Measurements from ENCODE around the gene PSMD13.
"Not testable (repeated sequence)": the region's sequence is repeated elsewhere in the genome, so short reads cannot be mapped to it uniquely, and the experiment has no call there.

Gene PSMD13

GRCh38 chr11:250740-251299 is 14.0 kb downstream of the PSMD13 start:
- DNase-seq: peak; percentile 75

- DNase-seq: no peak
These were observed 14.8 kb downstream of the PSMD13 start for GRCh38 chr11:251550-251949.

- DNase-seq: no peak
These were observed 15.9 kb downstream of the PSMD13 start for GRCh38 chr11:252666-253065.

GRCh38 chr11:253160-253885 is 16.5 kb downstream of the PSMD13 start:
- no peak for DNase-seq

- DNase-seq: no peak
These were observed 17.1 kb downstream of the PSMD13 start for GRCh38 chr11:253886-254270.

GRCh38 chr11:255176-255575 is 18.4 kb downstream of the PSMD13 start:
- no peak for DNase-seq

- DNase-seq: no peak
These were observed 19.0 kb downstream of the PSMD13 start for GRCh38 chr11:255816-256215.

- DNase-seq: no peak
These were observed 20.4 kb downstream of the PSMD13 start for GRCh38 chr11:256952-257737.

- DNase-seq: no peak
These were observed 21.2 kb downstream of the PSMD13 start for GRCh38 chr11:257766-258493.

- DNase-seq: no peak
These were observed 22.6 kb downstream of the PSMD13 start for GRCh38 chr11:259413-259812.

GRCh38 chr11:261624-262023 is 24.8 kb downstream of the PSMD13 start:
- DNase-seq: no peak

- no peak for DNase-seq
These were observed 30.1 kb downstream of the PSMD13 start for GRCh38 chr11:266676-267439.

- peak; percentile 64 for DNase-seq
These were observed 30.8 kb downstream of the PSMD13 start for GRCh38 chr11:267491-267994.

GRCh38 chr11:268716-269145 is 32.0 kb downstream of the PSMD13 start:
- DNase-seq: not testable (repeated sequence)

- no peak for DNase-seq
These were observed 32.5 kb downstream of the PSMD13 start for GRCh38 chr11:269146-269890.

GRCh38 chr11:270451-271318 is 33.9 kb downstream of the PSMD13 start:
- no peak for DNase-seq

GRCh38 chr11:271319-271715 is 34.5 kb downstream of the PSMD13 start:
- DNase-seq: no peak

- DNase-seq: no peak
These were observed 35.6 kb downstream of the PSMD13 start for GRCh38 chr11:272195-272930.

- DNase-seq: no peak
These were observed 36.1 kb downstream of the PSMD13 start for GRCh38 chr11:272931-273198.

- DNase-seq: no peak
These were observed 39.4 kb downstream of the PSMD13 start for GRCh38 chr11:276219-276618.
